Measurements from ENCODE around the gene CYSRT1.

Gene CYSRT1

GRCh38 chr9:137227853-137228505, 3.0 kb downstream of the CYSRT1 start:
- Histone ChIP-seq H3K9me3 (ENCODE audit: control insufficient read depth, insufficient read depth, low read length) (no peaks in the 10 kb centered on the region), H3K4me3 (ENCODE audit: low read length) (no peak overlapping the region), H3K4me1 (ENCODE audit: control insufficient read depth, insufficient read depth, low read length) (peaks cover 2% of the 10 kb centered on the region), H3K27me3 (ENCODE audit: control insufficient read depth, insufficient read depth, low read length) (no peaks in the 10 kb centered on the region), H3K36me3 (ENCODE audit: control insufficient read depth, insufficient read depth, low read length) (no peaks in the 10 kb centered on the region), H3K27ac (ENCODE audit: low read length) (no peak overlapping the region)
- no peak for DNase-seq (ENCODE audit: low read depth, low spot score)
- WGBS (ENCODE audit: insufficient coverage, insufficient read length), result no CpG with 5 or more reads among the region's 18 CpGs

- no peak for DNase-seq (ENCODE audit: low read depth, low spot score)
- Histone ChIP-seq H3K4me3 (ENCODE audit: low read length) (no peak overlapping the region), H3K27ac (ENCODE audit: low read length) (no peak overlapping the region), H3K36me3 (ENCODE audit: control insufficient read depth, insufficient read depth, low read length) (no peaks in the 10 kb centered on the region), H3K9me3 (ENCODE audit: control insufficient read depth, insufficient read depth, low read length) (no peaks in the 10 kb centered on the region), H3K27me3 (ENCODE audit: control insufficient read depth, insufficient read depth, low read length) (no peaks in the 10 kb centered on the region), H3K4me1 (ENCODE audit: control insufficient read depth, insufficient read depth, low read length) (peaks cover 2% of the 10 kb centered on the region; the same call in 1 of the 2 replicates)
- no CpG with 5 or more reads among the region's 29 CpGs for WGBS (ENCODE audit: insufficient coverage, insufficient read length)
Measured at GRCh38 chr9:137228506-137228967, 3.6 kb downstream of the CYSRT1 start.

GRCh38 chr9:137228968-137229896, 4.3 kb downstream of the CYSRT1 start:
- Histone ChIP-seq H3K27ac (ENCODE audit: low read length) (no peak overlapping the region), H3K4me1 (ENCODE audit: control insufficient read depth, insufficient read depth, low read length) (peaks cover 2% of the 10 kb centered on the region; the same call in 1 of the 2 replicates), H3K27me3 (ENCODE audit: control insufficient read depth, insufficient read depth, low read length) (no peaks in the 10 kb centered on the region), H3K9me3 (ENCODE audit: control insufficient read depth, insufficient read depth, low read length) (no peaks in the 10 kb centered on the region), H3K36me3 (ENCODE audit: control insufficient read depth, insufficient read depth, low read length) (no peaks in the 10 kb centered on the region), H3K4me3 (ENCODE audit: low read length) (no peak overlapping the region)
- no CpG with 5 or more reads among the region's 27 CpGs for WGBS (ENCODE audit: insufficient coverage, insufficient read length)
- DNase-seq (ENCODE audit: low read depth, low spot score), result no peak

- H3K4me1 ChIP-seq (ENCODE audit: control insufficient read depth, insufficient read depth, low read length), result peaks cover 2% of the 10 kb centered on the region; the same call in 1 of the 2 replicates
- WGBS (ENCODE audit: insufficient coverage, insufficient read length), result no CpG with 5 or more reads among the region's 31 CpGs
- no peaks in the 10 kb centered on the region for H3K36me3 ChIP-seq (ENCODE audit: control insufficient read depth, insufficient read depth, low read length)
- no peak overlapping the region for H3K4me3 ChIP-seq (ENCODE audit: low read length)
- H3K27me3 ChIP-seq (ENCODE audit: control insufficient read depth, insufficient read depth, low read length), result no peaks in the 10 kb centered on the region
- DNase-seq (ENCODE audit: low read depth, low spot score), result no peak
- H3K27ac ChIP-seq (ENCODE audit: low read length), result no peak overlapping the region
- no peaks in the 10 kb centered on the region for H3K9me3 ChIP-seq (ENCODE audit: control insufficient read depth, insufficient read depth, low read length)
Measured at GRCh38 chr9:137229903-137230704, 5.1 kb downstream of the CYSRT1 start.

- Histone ChIP-seq H3K36me3 (ENCODE audit: control insufficient read depth, insufficient read depth, low read length) (no peaks in the 10 kb centered on the region), H3K27me3 (ENCODE audit: control insufficient read depth, insufficient read depth, low read length) (no peaks in the 10 kb centered on the region), H3K4me3 (ENCODE audit: low read length) (no peak within 1 kb of the TSS), H3K27ac (ENCODE audit: low read length) (no peak within 1 kb of the TSS), H3K9me3 (ENCODE audit: control insufficient read depth, insufficient read depth, low read length) (no peaks in the 10 kb centered on the region), H3K4me1 (ENCODE audit: control insufficient read depth, insufficient read depth, low read length) (peaks cover 2% of the 10 kb centered on the region; the same call in 1 of the 2 replicates)
- WGBS (ENCODE audit: insufficient coverage, insufficient read length), result no CpG with 5 or more reads among the region's 14 CpGs
- DNase-seq (ENCODE audit: low read depth, low spot score), result no peak
Measured at GRCh38 chr9:137230705-137231371, 5.9 kb downstream of the CYSRT1 start, which contains the start of gene SLC34A3. SLC34A3 (plus strand) TSS chr9:137230901; CDS start chr9:137231703, 802 bp downstream.

GRCh38 chr9:137231372-137232039, 6.5 kb downstream of the CYSRT1 start:
- Histone ChIP-seq H3K27me3 (ENCODE audit: control insufficient read depth, insufficient read depth, low read length) (no peaks in the 10 kb centered on the region), H3K9me3 (ENCODE audit: control insufficient read depth, insufficient read depth, low read length) (no peaks in the 10 kb centered on the region), H3K36me3 (ENCODE audit: control insufficient read depth, insufficient read depth, low read length) (no peaks in the 10 kb centered on the region), H3K4me1 (ENCODE audit: control insufficient read depth, insufficient read depth, low read length) (peaks cover 4% of the 10 kb centered on the region), H3K4me3 (ENCODE audit: low read length) (no peak overlapping the region), H3K27ac (ENCODE audit: low read length) (no peak overlapping the region)
- DNase-seq (ENCODE audit: low read depth, low spot score), result no peak
- WGBS (ENCODE audit: insufficient coverage, insufficient read length), result no CpG with 5 or more reads among the region's 23 CpGs

GRCh38 chr9:137232101-137232500, 7.1 kb downstream of the CYSRT1 start:
- WGBS (ENCODE audit: insufficient coverage, insufficient read length), result no CpG with 5 or more reads among the region's 10 CpGs
- Histone ChIP-seq H3K27me3 (ENCODE audit: control insufficient read depth, insufficient read depth, low read length) (no peaks in the 10 kb centered on the region), H3K4me3 (ENCODE audit: low read length) (no peak overlapping the region), H3K36me3 (ENCODE audit: control insufficient read depth, insufficient read depth, low read length) (no peaks in the 10 kb centered on the region), H3K9me3 (ENCODE audit: control insufficient read depth, insufficient read depth, low read length) (no peaks in the 10 kb centered on the region), H3K4me1 (ENCODE audit: control insufficient read depth, insufficient read depth, low read length) (peaks cover 9% of the 10 kb centered on the region), H3K27ac (ENCODE audit: low read length) (no peak overlapping the region)
- no peak for DNase-seq (ENCODE audit: low read depth, low spot score)

GRCh38 chr9:137232510-137232909, 7.5 kb downstream of the CYSRT1 start:
- Histone ChIP-seq H3K4me1 (ENCODE audit: control insufficient read depth, insufficient read depth, low read length) (peaks cover 9% of the 10 kb centered on the region), H3K9me3 (ENCODE audit: control insufficient read depth, insufficient read depth, low read length) (no peaks in the 10 kb centered on the region), H3K27ac (ENCODE audit: low read length) (no peak overlapping the region), H3K4me3 (ENCODE audit: low read length) (no peak overlapping the region), H3K36me3 (ENCODE audit: control insufficient read depth, insufficient read depth, low read length) (no peaks in the 10 kb centered on the region), H3K27me3 (ENCODE audit: control insufficient read depth, insufficient read depth, low read length) (no peaks in the 10 kb centered on the region)
- no peak for DNase-seq (ENCODE audit: low read depth, low spot score)
- WGBS (ENCODE audit: insufficient coverage, insufficient read length), result no CpG with 5 or more reads among the region's 24 CpGs

- no CpG with 5 or more reads among the region's 40 CpGs for WGBS (ENCODE audit: insufficient coverage, insufficient read length)
- H3K4me1 ChIP-seq (ENCODE audit: control insufficient read depth, insufficient read depth, low read length), result peaks cover 7% of the 10 kb centered on the region
Measured at GRCh38 chr9:137233143-137233980, 8.4 kb downstream of the CYSRT1 start.

More at GRCh38 chr9:137233143-137233980, 8.4 kb downstream of the CYSRT1 start:
- Histone ChIP-seq H3K27me3 (ENCODE audit: control insufficient read depth, insufficient read depth, low read length) (no peaks in the 10 kb centered on the region), H3K36me3 (ENCODE audit: control insufficient read depth, insufficient read depth, low read length) (no peaks in the 10 kb centered on the region), H3K4me3 (ENCODE audit: low read length) (no peak overlapping the region), H3K9me3 (ENCODE audit: control insufficient read depth, insufficient read depth, low read length) (no peaks in the 10 kb centered on the region), H3K27ac (ENCODE audit: low read length) (no peak overlapping the region)
- DNase-seq (ENCODE audit: low read depth, low spot score), result no peak

Data from iPS DF 6.9 (cell line).